Measurements from ENCODE around the gene UBTF. TPM values are rescaled to one million over a fixed set of nuclear protein-coding genes. Genes with fewer than 3 reads are reported as not detected.

The UBTF gene
- total RNA-seq, 3 donors from 2014 or later = 147 to 158 (median 154) TPM

DNA sequence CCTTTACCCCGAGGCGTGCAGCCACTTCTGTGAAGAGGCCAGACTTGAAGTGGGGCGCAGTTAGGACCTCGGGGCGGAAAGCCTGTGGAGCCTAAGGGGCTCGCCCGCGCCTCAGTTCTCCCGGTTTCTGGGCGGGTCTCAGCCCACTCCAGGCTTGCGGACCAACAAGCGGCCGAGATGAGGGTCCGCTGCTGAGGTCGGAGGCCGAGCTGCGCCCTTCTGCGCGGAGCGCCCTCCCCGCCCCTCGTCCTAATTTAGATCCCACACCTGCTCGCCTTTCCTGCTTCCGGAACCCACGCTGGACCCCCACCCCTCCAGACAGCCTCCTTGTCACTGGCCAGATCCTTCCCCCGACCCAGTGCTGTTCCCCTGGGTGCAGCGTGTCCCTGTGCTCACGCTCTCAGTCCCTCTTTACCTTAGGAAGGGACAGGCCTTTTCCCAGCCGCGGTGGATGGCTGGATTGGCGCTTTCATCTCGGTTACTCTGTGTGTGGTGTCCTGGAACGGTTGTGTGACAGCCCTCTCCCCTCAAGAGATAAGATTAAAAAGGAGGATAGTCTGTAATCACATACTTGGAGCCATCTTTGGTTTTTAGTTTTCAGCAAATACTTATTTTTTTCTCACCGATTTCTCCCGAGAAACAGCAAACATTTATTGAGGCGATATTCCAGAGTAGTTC, 18.9 kb downstream of the UBTF start:
- Mint-ChIP-seq H3K4me3 (peak overlapping the region; percentile 88), H3K9me3 (no peaks in the 10 kb centered on the region), H3K27me3 (ENCODE audit: low read depth) (no peaks in the 10 kb centered on the region), H3K36me3 (ENCODE audit: insufficient read depth) (peaks cover 13% of the 10 kb centered on the region), H3K4me1 (ENCODE audit: low read depth) (peaks cover 38% of the 10 kb centered on the region)
- DNase-seq = no peak
- no peak for ATAC-seq

DNA sequence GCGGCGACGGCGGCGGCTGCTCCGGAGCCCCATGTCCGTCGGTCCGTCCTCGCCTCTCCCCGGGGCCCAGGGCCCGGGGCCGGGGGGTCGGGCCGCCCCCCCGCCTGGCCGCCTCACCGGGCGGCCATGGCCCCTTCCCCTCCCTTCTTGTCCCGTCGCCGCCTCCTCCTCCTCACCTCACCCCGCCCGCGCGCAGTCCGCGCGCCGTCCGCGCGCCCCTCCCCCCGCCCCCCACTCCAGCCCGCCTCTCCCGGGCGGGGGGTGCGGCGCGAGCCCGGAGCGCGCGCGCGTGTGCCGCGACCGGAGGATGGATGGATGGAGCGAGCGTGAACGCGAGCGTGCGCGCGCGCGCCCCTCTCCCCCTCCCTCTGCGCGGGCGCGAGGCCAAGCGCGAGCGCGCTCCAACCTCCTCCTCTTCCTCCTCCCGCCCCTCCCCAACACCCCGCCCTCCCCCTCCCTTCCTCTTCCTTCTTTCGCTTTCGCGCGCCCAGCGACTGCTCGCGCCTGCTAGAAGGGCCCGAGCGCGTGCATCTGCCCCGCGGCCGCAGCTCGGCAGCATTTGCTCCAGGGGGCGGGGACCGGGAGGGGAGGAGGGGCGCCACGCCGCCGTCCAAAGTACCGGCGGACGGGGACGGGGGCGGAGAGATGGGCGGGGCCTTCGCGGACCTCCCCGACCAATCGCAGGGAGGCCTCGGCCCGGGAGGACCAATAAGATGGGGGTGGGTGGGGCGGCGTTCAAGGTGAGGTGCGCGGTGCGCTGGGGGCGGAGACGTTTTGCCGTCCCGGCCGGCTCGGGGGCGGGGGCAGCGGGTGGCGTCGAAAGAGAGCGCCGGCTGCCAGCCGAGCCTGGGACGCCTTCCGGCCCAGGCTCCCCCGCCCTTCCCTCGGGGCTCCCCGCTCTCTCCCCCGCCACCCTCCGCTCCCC, 19.7 kb downstream of the UBTF start, which contains the start of gene ATXN7L3:
TSS of gene ATXN7L3 (minus strand) at position 332 of the 925 bp plus-strand sequence. CDS start 1,814 bp downstream, outside the sequence.
- Mint-ChIP-seq H3K27me3 (ENCODE audit: low read depth) (no peaks in the 10 kb centered on the region), H3K36me3 (ENCODE audit: insufficient read depth) (peaks cover 15% of the 10 kb centered on the region)

DNA sequence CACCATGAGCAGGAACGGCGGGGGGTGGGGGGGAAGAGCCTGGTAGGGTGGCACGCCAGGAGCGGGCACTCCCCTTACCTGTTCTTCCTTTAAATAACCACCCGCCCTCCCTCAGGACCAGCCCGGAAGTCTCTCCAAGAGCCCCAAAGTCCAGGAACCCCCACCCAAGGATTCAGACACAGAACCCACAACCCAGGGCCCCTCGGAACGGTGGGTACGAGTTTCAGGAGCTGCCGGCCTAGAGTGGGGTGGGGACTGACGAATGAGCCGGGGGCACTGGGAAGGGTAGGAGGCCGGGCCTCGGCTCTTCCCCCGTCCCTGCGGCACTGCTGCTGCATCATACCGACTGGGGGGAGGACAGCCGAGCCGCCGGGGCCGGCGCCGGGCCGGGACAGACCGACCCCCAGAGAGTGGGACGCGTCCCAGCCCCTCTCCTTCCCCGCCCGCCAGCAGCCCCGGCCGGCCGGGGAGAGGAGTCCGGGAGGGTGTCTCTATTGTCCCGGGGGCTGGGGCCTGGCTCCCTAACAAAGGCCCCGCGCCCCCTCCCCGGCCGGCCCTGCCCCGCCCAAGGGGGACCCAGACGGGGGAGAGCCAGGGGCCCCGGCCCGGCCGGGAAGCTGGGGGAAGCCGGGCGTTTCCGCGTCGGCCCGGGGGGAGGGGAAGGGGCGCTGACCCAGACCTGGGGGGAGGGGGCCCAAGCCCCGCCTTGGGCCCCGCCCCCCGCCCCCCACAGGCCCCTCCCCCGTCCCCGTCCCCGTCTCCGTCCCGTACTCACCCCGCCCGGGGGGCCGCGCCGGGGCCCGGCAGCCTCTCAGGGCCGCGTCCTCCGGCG, 20.5 kb downstream of the UBTF start:
- peak overlapping the region; percentile 83 for H3K4me3 Mint-ChIP-seq
- no peaks in the 10 kb centered on the region for H3K27me3 Mint-ChIP-seq (ENCODE audit: low read depth)
- peaks cover 32% of the 10 kb centered on the region for H3K4me1 Mint-ChIP-seq (ENCODE audit: low read depth)
- no peak for DNase-seq
- peak; percentile 36 to 44 for ATAC-seq
- peaks cover 22% of the 10 kb centered on the region for H3K36me3 Mint-ChIP-seq (ENCODE audit: insufficient read depth)
- no peaks in the 10 kb centered on the region for H3K9me3 Mint-ChIP-seq

More for the DNA sequence above, 19.7 kb downstream of the UBTF start, which contains the start of gene ATXN7L3:
- DNase-seq = peak; percentile 99
- peaks cover 38% of the 10 kb centered on the region for H3K4me1 Mint-ChIP-seq (ENCODE audit: low read depth)
- peak; percentile 81 to 82 for ATAC-seq
- H3K9me3 Mint-ChIP-seq = no peaks in the 10 kb centered on the region
- peak within 1 kb of the TSS; percentile 88 for H3K4me3 Mint-ChIP-seq

DNA sequence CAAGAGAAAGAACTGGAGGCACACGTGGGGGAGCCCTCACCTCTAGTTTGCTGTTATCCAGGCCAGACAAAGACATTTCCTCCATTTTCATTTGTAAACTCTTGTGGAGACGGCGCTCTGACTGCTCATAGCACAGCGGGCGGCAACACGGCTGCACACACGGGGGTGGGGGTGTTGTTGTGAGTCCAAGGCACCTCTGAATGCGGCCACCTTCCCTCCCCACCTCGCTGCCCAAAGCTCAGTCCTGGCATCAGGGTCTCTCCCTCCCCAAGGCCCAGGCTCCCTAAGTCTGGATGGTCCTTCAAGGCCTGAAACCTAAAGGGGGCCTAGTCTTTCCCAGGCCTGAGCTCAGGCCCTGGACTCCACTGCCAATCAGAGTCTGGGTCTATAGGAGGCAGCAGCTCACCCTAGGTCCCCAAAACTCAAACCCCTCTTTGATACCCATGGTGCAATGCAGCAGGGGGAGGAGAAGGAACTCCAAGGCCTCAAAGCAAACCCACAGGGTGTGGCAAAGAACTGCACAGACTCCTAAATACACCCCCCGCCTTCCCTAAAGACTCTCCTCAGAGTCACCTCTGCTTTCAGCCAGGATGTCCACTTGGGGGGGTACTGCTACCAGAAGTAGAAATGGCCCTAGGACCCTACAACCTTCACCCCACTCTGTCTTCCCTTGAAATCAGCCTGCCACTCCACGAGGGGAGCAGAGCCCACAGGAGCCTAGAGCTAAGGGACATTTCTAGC, 21.3 kb downstream of the UBTF start:
- no peaks in the 10 kb centered on the region for H3K9me3 Mint-ChIP-seq
- H3K27me3 Mint-ChIP-seq (ENCODE audit: low read depth) = no peaks in the 10 kb centered on the region
- H3K4me1 Mint-ChIP-seq (ENCODE audit: low read depth) = peaks cover 24% of the 10 kb centered on the region
- DNase-seq (no peak), ATAC-seq (no peak)
- H3K36me3 Mint-ChIP-seq (ENCODE audit: insufficient read depth) = peaks cover 25% of the 10 kb centered on the region
- H3K4me3 Mint-ChIP-seq = peak overlapping the region; percentile 83

DNA sequence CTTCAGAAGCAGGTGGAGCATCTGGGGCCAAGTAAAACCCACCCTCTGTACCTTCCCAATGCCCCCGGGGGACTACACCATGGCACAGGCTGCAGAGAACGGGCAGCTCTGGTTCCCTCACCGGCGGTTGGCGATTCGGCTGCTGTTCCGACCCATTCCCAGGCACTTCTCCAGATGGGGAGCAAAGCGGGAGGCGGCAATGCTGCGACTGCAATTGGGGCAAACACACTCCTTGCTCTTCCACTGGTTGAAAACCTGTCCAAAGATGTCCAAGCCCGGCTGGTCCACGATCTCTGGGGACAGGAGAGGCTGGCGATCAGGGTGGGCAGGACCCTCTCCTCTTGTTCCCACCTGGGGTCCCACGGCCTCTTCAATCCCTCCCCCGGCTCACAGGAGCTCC, 22.4 kb downstream of the UBTF start:
- peaks cover 20% of the 10 kb centered on the region for H3K4me1 Mint-ChIP-seq (ENCODE audit: low read depth)
- no peaks in the 10 kb centered on the region for H3K9me3 Mint-ChIP-seq
- peaks cover 26% of the 10 kb centered on the region for H3K36me3 Mint-ChIP-seq (ENCODE audit: insufficient read depth)
- H3K4me3 Mint-ChIP-seq = no peak overlapping the region
- no peaks in the 10 kb centered on the region for H3K27me3 Mint-ChIP-seq (ENCODE audit: low read depth)
- no peak for DNase-seq
- ATAC-seq = no peak

DNA sequence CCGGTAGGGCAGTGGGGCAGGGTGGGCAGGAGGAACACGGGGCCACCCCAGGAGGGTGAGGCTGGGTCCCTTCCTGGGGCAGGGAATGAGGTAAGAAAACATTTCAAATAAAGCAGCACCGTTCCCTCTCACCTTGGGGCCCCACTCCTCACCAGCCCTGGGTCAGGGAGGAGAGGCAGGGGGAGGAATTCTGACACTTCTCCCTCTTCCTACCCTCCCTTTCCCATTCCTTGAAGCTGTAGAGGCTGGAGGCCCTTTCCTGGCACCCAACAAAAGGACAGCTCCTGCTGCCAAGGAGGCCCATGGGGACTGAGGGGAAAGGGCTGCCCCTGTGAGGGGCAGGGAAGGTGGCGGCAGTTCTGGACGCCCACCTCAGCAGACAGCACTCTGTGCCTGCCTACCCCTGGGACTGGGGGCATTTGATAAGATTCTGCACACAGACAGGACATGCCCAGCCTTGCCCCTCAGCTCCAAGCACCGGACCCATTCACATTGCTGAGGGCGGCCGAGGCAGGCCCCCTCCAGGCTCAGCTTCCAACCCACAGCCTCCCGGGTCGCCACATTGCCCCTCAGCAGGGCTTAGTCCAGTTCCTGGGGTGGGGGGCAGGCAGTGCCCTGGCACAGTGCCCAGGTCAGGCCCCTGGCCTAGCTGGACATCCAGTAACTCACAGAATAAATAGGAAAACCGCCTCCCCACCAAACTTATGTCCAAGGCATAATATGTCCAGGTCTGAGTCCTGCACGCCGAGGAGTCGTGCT, 26.0 kb downstream of the UBTF start:
- no peaks in the 10 kb centered on the region for H3K9me3 Mint-ChIP-seq
- no peaks in the 10 kb centered on the region for H3K27me3 Mint-ChIP-seq (ENCODE audit: low read depth)
- peaks cover 38% of the 10 kb centered on the region for H3K36me3 Mint-ChIP-seq (ENCODE audit: insufficient read depth)
- H3K4me1 Mint-ChIP-seq (ENCODE audit: low read depth) = peaks cover 20% of the 10 kb centered on the region
- DNase-seq (no peak), ATAC-seq (no peak)
- H3K4me3 Mint-ChIP-seq = no peak overlapping the region

DNA sequence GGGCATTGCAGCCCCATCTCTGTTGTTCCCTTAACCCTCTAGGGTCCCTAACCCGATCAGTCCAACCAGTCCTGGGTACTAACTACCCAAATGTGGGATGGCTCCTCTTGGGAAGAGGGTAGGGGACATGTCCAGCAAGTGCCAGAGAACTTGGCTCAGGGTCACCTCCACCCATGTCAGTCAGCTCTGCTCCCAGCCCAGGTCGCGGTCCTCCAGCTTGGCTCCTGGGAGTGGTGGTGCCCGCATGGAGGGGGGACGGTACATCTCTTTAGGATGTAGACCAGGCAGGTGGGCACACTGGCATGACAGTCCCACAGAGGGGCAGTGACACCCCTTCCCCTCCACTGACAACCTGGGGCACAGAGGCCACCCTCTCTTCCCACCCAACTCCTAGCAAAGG, 26.7 kb downstream of the UBTF start:
- Mint-ChIP-seq H3K36me3 (ENCODE audit: insufficient read depth) (peaks cover 35% of the 10 kb centered on the region), H3K9me3 (no peaks in the 10 kb centered on the region), H3K4me1 (ENCODE audit: low read depth) (peaks cover 21% of the 10 kb centered on the region), H3K27me3 (ENCODE audit: low read depth) (no peaks in the 10 kb centered on the region), H3K4me3 (no peak overlapping the region)
- DNase-seq (no peak), ATAC-seq (no peak)

DNA sequence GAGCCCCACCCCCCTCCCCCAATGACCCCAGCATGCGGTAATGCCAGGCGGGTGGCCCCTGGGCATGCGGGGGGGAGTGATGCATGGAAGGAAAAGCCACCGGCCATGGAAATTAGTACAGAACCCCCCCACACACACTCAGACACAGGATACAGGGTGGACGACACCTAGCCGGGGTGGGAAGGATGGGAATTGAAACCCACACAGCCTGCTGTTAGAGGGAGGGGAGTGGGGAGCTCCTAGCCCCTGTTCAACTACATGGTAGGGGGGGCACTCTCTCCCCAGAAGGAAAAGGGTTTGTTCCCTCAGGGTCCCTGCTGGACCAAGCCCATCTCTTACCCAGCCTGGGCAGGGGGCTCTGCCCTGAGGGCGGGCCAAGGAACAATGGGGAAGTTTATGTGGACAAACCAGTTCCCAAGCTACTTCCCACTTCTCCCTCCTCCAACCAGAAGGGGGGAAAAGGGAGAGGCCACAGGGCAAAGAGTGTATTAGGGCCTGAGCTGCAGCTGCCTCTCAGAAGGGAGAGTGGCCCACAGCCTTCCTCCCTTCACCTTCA, 27.5 kb downstream of the UBTF start:
- ATAC-seq = no peak
- DNase-seq = no peak
- peaks cover 17% of the 10 kb centered on the region for H3K4me1 Mint-ChIP-seq (ENCODE audit: low read depth)
- peaks cover 30% of the 10 kb centered on the region for H3K36me3 Mint-ChIP-seq (ENCODE audit: insufficient read depth)
- no peak overlapping the region for H3K4me3 Mint-ChIP-seq
- H3K9me3 Mint-ChIP-seq = no peaks in the 10 kb centered on the region
- no peaks in the 10 kb centered on the region for H3K27me3 Mint-ChIP-seq (ENCODE audit: low read depth)

DNA sequence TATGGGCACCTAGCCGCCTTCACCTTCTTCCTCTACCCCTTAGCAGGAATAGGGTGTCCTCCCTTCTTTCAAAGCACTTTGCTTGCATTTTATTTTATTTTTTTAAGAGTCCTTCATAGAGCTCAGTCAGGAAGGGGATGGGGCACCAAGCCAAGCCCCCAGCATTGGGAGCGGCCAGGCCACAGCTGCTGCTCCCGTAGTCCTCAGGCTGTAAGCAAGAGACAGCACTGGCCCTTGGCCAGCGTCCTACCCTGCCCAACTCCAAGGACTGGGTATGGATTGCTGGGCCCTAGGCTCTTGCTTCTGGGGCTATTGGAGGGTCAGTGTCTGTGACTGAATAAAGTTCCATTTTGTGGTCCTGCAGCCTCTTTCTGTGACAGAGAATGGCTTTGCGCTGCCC, 28.1 kb downstream of the UBTF start:
- H3K4me1 Mint-ChIP-seq (ENCODE audit: low read depth) = peaks cover 18% of the 10 kb centered on the region
- DNase-seq (no peak), ATAC-seq (no peak)
- no peaks in the 10 kb centered on the region for H3K27me3 Mint-ChIP-seq (ENCODE audit: low read depth)
- no peak overlapping the region for H3K4me3 Mint-ChIP-seq
- H3K36me3 Mint-ChIP-seq (ENCODE audit: insufficient read depth) = peaks cover 28% of the 10 kb centered on the region
- no peaks in the 10 kb centered on the region for H3K9me3 Mint-ChIP-seq

DNA sequence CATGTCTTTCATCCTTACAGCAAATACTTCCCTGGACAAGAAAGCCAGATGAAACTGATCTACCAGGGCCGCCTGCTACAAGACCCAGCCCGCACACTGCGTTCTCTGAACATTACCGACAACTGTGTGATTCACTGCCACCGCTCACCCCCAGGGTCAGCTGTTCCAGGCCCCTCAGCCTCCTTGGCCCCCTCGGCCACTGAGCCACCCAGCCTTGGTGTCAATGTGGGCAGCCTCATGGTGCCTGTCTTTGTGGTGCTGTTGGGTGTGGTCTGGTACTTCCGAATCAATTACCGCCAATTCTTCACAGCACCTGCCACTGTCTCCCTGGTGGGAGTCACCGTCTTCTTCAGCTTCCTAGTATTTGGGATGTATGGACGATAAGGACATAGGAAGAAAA, 29.0 kb downstream of the UBTF start:
- Mint-ChIP-seq H3K9me3 (no peaks in the 10 kb centered on the region), H3K36me3 (ENCODE audit: insufficient read depth) (peaks cover 28% of the 10 kb centered on the region), H3K27me3 (ENCODE audit: low read depth) (no peaks in the 10 kb centered on the region), H3K4me3 (no peak overlapping the region), H3K4me1 (ENCODE audit: low read depth) (peaks cover 23% of the 10 kb centered on the region)
- no peak for ATAC-seq
- DNase-seq = no peak

DNA sequence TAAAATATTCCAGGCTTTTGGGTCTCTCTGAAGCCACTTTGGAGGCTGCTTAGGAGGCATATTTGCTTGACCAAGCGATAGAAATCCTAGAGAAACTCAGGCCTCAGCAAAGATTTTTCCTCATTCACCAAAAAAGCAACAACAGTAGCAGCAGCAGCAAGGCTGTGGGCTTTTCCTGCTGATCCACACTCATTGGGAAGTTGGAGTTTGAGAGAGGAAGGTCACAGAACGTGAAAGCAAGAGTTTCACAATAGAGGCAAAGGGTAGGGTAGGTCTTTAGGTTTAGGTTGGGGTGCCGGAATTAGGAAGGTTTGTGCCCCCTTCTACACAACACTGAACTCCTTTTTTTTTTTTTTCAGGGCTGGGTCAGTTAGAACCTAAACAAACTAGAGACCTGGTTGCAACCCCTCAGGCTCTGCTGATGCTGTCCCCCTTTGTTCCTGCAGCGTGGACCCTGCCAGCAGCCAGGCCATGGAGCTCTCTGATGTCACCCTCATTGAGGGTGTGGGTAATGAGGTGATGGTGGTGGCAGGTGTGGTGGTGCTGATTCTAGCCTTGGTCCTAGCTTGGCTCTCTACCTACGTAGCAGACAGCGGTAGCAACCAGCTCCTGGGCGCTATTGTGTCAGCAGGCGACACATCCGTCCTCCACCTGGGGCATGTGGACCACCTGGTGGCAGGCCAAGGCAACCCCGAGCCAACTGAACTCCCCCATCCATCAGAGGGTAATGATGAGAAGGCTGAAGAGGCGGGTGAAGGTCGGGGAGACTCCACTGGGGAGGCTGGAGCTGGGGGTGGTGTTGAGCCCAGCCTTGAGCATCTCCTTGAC, 30.7 kb downstream of the UBTF start:
- H3K4me1 Mint-ChIP-seq (ENCODE audit: low read depth) = peaks cover 36% of the 10 kb centered on the region
- no peak for ATAC-seq
- no peaks in the 10 kb centered on the region for H3K9me3 Mint-ChIP-seq
- peak overlapping the region; percentile 100 for H3K4me3 Mint-ChIP-seq
- peaks cover 17% of the 10 kb centered on the region for H3K36me3 Mint-ChIP-seq (ENCODE audit: insufficient read depth)
- DNase-seq = no peak
- H3K27me3 Mint-ChIP-seq (ENCODE audit: low read depth) = no peaks in the 10 kb centered on the region

All from activated T-cell treated with anti-CD3 and anti-CD28 coated beads, Interleukin-2, amount 50 U/mL, for 4 hours (primary cell).